KOPT-K1 (cell line): ENCODE results near the gene USP54.

Experiments used
- H3K27ac ChIP-seq: fragments of 200-600 bp; sonication (generic); 2 replicates; pipeline ENCODE4 v1.5.1; 2016; ENCODE audit warnings: antibody characterized with exemption, mild to moderate bottlenecking, low read depth, low read length; ENCODE audit not compliant: poor library complexity, severe bottlenecking
- H3K36me3 ChIP-seq: fragments of 200-600 bp; sonication (generic); 2 replicates; pipeline ENCODE4 v1.5.1; 2017; ENCODE audit warnings: antibody characterized with exemption, mild to moderate bottlenecking, low read length, moderate library complexity; ENCODE audit not compliant: insufficient read depth
- H3K9me3 ChIP-seq: fragments of 200-600 bp; sonication (generic); 2 replicates; pipeline ENCODE4 v1.5.1; 2017; ENCODE audit warnings: antibody characterized with exemption, low read length, mild to moderate bottlenecking; ENCODE audit not compliant: insufficient read depth, poor library complexity, severe bottlenecking

The USP54 gene

DNA sequence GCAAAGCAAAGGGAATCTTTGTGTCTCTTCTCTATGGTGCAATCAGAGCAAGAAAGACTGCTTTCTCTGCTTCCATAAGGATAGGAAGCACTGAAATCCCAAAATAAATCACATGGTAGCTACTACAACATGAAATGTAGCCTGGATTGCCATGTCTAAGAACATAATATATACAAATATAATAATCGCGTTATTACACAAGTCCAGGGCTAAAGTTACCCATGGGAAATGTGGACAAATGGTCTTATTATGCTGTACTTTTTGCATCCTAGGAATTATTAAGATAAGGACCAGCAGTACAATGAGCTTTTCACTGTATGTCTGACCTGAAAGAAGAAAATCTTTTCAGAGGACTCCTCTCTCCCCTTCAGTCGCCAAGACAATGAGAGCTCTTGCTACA, 71.8 kb downstream of the USP54 start:
- no peaks in the 10 kb centered on the region for H3K36me3 ChIP-seq
- H3K9me3 ChIP-seq, result no peaks in the 10 kb centered on the region
- H3K27ac ChIP-seq, result no peak overlapping the region

DNA sequence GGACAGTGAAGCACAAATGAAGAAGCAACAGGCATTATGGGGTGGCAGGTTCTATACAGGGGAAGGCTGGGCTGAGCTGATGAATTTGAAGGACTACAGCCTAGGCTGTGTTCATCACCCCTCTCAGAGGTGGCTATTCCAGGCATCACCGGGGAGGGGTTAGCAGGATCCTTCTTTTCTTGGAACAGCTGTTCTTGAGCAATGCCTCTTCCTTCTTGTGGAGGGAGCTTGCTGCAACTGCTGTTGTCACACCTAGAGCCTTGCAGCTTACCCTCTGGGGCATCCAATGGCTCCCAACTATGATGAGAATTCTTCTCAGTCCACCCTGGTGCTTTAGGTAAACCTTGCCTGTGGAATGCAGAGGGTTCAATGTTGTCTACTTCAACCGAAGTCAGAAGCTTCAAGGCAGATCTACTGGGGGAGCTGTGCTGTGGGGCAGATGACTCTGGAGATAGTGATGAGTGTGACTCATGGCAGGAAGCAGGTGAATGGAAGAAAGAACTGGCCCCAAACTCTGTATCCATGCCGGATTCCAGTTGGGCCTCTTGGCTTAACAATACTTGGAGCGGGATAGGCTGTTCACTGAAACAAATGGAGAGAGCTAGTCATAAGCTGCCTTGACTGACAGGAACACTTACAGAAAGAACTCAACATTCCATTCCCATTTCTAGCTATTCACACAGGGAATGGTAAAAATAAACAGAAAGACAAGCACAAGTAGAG, 73.8 kb downstream of the USP54 start:
- no peaks in the 10 kb centered on the region for H3K9me3 ChIP-seq
- no peaks in the 10 kb centered on the region for H3K36me3 ChIP-seq
- no peak overlapping the region for H3K27ac ChIP-seq

DNA sequence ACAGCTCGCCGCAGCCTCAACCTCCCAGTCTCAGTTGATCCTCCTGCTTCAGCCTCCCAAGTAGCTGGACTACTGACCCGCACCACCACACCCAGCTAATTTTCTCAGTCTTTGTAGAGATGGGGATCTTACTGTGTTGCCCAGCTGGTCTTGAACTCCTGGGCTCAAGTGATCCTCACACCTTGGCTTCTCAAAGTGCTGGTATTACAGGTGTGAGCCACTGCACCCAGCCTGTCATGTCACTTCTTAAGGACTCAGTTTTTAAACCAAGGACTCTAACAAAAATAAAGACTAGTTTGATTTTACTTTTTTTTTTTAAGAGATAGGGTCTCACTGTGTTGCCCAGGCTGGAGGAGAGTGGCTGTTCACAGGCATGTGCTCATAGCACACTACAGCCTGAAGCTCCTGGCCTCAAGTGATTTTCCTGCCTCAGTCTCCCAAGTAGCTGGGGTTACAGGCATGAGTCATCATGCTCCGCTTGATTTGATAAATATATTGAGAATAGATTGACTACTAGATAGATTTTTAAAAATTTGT, 78.9 kb downstream of the USP54 start:
- no peaks in the 10 kb centered on the region for H3K9me3 ChIP-seq
- no peaks in the 10 kb centered on the region for H3K36me3 ChIP-seq
- no peak overlapping the region for H3K27ac ChIP-seq

DNA sequence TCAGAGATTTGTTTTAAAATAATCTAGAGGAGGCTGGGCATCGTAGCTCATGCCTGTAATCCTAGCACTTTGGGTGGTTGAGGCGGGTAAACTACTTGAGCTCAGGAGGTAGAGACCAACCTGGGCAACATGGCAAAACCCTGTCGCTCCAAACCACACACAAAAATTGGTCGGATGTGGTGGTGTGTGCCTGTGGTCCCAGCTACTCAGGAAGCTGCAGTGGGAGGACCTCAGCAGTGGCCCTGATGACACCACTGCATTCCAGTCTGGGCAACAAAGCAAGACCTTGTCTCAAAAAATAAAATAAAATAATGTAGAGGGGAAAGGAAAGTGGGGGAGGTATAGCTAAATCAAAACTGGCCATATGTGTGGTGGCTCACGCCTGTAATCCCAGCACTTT, 81.4 kb downstream of the USP54 start:
- Histone ChIP-seq H3K9me3 (no peaks in the 10 kb centered on the region), H3K36me3 (peaks cover 4% of the 10 kb centered on the region; the same call in 1 of the 2 replicates), H3K27ac (no peak overlapping the region)

DNA sequence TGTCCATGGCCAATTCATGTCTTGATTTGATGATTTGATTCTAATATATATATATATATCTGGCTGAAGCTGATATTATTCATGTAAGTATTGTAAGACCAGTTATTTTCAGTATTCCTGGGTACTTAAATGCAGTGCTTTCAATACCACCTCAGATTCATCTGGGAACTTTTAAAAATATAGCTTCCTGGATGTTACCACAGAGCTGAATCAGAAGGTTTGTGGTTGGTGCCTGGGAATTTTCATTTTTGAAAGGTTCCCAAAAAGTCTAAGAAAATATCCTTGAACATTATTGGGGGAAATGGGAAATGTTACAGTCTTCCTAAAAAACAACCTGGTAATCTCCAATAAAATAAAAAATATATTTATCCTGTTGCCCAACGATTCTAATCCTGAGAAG, 84.7 kb downstream of the USP54 start:
- no peak overlapping the region for H3K27ac ChIP-seq

DNA sequence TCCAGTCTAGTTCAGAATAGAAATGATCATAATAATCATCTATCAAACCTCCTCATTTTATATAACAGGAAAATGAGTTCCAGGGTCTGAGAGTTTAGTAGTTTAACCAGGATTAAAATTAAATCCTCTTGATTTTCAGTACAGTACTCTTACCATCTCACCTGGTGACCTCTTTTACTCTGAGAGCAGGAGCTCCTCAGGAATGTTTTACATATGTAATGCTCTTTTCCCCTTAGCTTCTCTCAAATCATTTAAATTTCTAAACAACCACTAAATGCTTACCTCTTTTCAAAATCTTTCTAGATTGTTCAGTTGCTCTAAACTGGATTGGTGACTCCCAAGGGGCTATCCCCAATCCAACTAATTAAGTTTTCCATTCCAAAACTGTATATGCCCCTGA, 85.1 kb downstream of the USP54 start:
- peaks cover 11% of the 10 kb centered on the region; the same call in 1 of the 2 replicates for H3K36me3 ChIP-seq
- no peak overlapping the region for H3K27ac ChIP-seq
- no peaks in the 10 kb centered on the region for H3K9me3 ChIP-seq

More for the DNA sequence above, 84.7 kb downstream of the USP54 start:
- H3K36me3 ChIP-seq, result peaks cover 11% of the 10 kb centered on the region; the same call in 1 of the 2 replicates
- no peaks in the 10 kb centered on the region for H3K9me3 ChIP-seq

DNA sequence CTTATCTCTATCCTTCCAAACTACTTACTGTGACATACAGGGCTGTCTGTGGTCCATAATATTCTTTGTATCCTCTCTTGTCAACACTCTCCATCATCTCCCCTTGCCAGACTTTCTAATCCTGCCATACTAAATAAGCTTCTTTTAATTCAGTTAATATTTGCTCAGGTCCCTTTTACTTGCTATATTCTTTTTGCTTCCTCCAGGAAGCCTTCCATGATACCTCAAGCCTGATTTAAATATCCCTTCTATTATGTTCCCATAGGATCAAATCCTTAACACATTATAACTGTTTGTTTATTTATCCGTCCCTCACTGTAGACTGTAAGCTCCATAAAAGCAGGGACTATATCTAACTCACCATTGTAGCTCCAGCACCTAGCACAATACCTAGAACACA, 88.1 kb downstream of the USP54 start:
- H3K36me3 ChIP-seq, result peaks cover 11% of the 10 kb centered on the region; the same call in 1 of the 2 replicates
- no peaks in the 10 kb centered on the region for H3K9me3 ChIP-seq

DNA sequence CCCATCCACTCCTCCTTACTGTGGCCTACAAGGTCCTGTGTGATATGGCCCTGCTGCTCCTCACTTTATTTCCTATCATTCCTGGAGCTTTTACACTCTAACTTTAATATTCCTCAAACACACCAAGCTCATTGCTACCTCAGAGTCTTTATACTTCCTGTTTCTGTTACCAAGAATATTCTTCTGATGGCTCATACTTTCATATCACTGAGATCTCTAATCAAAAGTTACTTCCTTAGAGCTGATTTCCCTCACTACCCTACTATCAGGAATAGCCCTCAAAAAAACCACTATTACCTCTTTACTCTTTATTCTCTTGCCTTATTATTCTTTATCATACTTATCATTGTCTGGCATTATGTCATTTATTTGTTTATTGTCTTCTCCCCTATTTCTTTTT, 89.5 kb downstream of the USP54 start:
- Histone ChIP-seq H3K27ac (peak overlapping the region; percentile 4), H3K9me3 (no peaks in the 10 kb centered on the region), H3K36me3 (peaks cover 11% of the 10 kb centered on the region; the same call in 1 of the 2 replicates)

More for the DNA sequence above, 88.1 kb downstream of the USP54 start:
- H3K27ac ChIP-seq, result no peak overlapping the region

DNA sequence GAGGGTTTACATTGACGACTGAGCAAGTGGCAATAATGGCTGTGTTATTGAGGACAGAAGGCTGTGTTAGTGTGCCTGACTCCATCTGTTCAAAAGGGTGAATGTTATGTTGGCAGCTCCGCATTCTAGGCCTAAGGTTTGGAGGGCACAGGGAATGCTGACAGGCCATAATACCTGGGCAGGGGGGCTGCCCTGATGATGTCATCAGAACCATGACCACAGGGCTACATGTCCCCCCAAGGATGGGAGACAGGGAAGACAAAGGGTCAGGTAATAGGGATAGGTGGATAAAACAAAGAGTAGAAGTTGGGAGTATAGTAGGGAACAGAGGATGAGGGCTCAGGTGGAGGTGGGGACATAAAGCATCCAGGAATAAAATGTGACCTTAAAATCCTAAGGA, 93.5 kb downstream of the USP54 start:
- Histone ChIP-seq H3K36me3 (no peaks in the 10 kb centered on the region), H3K9me3 (no peaks in the 10 kb centered on the region), H3K27ac (no peak overlapping the region)

DNA sequence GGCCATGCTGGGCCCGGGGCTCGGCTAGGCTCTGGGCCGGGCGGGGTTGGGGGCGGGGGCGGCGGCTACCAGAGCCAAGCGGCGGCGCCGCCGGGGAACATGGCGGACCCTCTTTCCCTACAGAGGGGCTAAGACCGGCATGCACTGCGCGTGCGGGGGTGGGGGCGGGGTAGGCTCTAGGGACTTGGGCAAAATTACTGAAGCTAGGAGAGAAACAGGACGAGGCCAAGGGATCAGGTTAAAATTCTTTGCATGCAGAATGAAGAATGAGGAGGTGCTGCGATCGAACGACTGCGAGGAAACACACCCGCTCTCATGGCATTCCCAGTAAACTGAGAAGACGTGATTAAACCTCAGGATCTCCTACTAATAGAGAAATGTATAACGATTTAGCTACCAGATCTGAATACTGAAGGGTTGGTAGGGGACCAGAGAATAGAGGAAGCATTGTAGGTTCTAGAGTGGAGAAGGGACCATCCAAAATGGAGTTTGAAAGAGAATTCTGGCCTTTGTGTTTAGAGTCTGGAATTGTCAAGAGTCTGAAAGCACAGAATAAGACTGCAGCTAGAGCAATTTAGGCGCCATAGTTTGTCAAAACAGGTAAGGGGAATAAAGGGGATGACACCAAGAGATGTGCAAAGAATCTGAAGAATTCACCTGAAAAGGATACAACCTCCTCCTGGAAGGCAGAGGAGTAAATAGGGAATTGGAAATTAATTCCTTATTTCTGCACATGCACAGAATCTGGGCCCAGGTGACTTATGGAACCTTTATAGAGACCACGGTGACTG, 95.1 kb downstream of the USP54 start, which contains the start of gene PPP3CB:
PPP3CB (minus strand) TSS at position 141 of the 791 bp plus-strand sequence; CDS start at position 6, 135 bp downstream.
- no peaks in the 10 kb centered on the region for H3K9me3 ChIP-seq
- H3K36me3 ChIP-seq, result no peaks in the 10 kb centered on the region
- peak within 1 kb of the TSS; percentile 86 for H3K27ac ChIP-seq

DNA sequence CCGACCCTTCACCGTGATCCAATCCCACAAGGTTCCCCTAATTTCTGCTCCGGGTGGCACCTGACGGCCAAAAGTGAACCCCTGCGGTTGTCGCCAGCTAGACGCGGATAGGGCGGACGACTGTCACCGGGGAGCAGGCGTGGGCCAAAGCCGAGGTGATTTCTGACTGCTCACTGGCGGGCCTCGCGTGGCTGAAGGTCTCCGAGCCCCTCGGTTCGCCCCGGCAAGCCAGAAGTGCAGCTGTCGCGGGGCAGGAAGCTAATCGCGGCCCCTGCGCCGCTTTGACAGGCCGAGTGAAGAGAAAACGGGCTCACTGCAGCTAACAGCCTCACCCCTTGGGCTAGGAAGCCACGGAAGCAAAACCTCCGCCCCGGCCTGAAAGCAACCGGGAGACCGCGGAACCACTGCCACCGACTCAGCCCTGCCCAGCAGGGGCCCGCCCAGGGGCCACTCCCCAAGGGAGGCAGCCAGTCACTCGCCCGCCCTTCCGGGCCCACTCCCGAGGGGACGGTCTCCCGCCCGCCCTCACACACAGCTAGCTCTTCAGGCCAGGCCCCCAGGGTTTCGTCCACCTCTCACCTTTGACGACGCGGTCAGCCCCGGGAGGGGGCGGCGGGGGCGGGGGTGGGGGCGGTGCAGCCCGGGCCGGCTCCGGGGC, 95.8 kb downstream of the USP54 start:
- H3K9me3 ChIP-seq, result no peaks in the 10 kb centered on the region
- H3K27ac ChIP-seq, result peak overlapping the region; percentile 86

DNA sequence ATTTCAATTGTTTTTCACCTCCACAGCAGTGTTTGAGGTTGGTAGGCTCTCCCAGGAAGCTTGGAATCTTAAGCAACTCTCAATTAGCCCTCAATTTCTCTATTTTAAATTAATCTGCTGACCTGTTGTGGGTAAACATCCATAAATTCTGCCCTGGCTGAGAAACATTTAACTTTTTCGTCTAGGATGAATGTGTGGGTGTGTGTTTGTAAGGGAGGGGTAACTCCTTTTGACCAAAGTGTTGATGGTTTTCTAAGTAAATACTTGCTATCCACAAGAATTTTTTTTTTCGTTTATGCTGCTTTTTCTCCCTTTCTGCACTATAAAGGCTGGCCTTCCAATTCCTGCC, 96.3 kb downstream of the USP54 start:
- Histone ChIP-seq H3K36me3 (no peaks in the 10 kb centered on the region), H3K9me3 (no peaks in the 10 kb centered on the region), H3K27ac (peak overlapping the region; percentile 86)

More for the DNA sequence above, 95.8 kb downstream of the USP54 start:
- no peaks in the 10 kb centered on the region for H3K36me3 ChIP-seq

DNA sequence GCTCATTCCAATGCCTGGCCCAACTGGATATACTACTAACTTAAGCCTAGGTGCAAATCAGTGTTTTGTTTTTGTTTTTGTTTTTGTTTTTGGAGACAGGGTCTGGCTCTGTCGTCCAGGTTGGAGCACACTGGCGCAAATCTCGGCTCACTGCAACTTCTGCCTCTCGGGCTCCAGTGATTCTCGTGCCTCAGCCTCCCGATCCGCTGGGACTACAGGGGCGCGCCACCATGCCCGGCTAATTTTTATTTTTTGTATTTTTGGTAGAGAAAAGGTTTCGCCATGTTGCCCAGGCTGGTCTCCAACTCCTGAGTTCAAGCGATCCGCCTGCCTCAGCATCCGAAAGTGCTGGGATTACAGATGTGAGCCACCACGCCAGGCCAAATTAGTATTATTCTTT, 96.9 kb downstream of the USP54 start:
- H3K36me3 ChIP-seq, result no peaks in the 10 kb centered on the region
- H3K27ac ChIP-seq, result no peak overlapping the region
- H3K9me3 ChIP-seq, result no peaks in the 10 kb centered on the region

DNA sequence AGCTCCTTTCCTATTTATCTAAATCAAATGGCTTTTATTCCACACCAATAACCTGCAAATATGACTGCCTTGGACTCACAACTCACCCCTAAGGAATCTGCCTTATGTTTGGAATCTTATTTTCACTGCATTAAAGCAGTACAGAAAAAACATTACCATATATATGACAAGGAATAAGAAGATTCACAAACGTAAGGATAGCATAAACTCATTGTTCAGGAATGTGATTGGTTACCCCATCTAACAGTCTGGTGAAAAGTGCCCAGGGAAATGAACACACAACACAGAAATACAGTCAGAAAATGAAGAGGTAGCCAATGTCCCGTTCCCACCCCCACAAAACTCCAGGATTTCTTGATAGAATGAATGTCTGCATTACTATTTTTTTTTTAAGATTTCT, 97.4 kb downstream of the USP54 start:
- Histone ChIP-seq H3K27ac (no peak overlapping the region), H3K9me3 (no peaks in the 10 kb centered on the region), H3K36me3 (0 out of 2 replicates have a peak, but pooled peaks cover under 1% of the 10 kb centered on the region)

DNA sequence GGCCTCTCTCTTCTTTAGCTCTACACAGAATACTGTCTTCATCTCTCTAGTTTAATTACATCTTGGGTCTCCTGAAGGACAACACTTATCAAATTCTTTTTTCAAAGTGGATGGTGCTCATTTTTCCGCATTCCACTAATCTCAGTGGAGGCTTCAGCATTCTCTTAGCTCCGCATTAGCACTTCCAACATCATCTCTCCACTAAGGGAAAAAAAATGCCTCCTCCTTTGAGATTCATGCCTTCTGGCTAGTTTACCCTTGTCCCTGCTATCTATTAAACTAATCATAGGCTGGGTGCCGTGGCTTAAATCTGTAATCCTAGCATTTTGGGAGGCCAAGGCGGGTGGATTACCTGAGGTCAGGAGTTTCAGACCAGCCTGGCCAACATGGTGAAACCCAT, 104.5 kb downstream of the USP54 start:
- no peaks in the 10 kb centered on the region for H3K9me3 ChIP-seq
- H3K36me3 ChIP-seq, result peaks cover 27% of the 10 kb centered on the region
- no peak overlapping the region for H3K27ac ChIP-seq
